Inflammatory macrophage (primary cell): ENCODE data around the gene CAMK2N2.
A peak's percentile ranks its signal among the peaks of the same experiment; 100 is the strongest.

Source experiments
- DNase-seq, 2 donors: peaks; one replicate each; pipeline ENCODE4 v3.0.0-alpha.2; 2020 to 2022
- total RNA-seq, 18 experiments: gene quantifications; one replicate each; lab custom pipeline; 2026; ENCODE audit warnings: mixed read lengths in 6 of 18, inconsistent platforms in 2 of 18; lab: John Stamatoyannopoulos, UW

The CAMK2N2 gene
- 0 to 0.09 (median 0) reads per million in 18 experiments for total RNA-seq

GRCh38 chr3:184261270-184261853 lies at the start of gene CAMK2N2:
Gene CAMK2N2 (minus strand): TSS chr3:184261553. CDS start chr3:184261285, 268 bp downstream.
- peak; percentile 3 to 18 for DNase-seq

GRCh38 chr3:184308744-184309143 lies 47.4 kb upstream of the CAMK2N2 start:
- DNase-seq: no peak

GRCh38 chr3:184307915-184308314 lies 46.6 kb upstream of the CAMK2N2 start:
- no peak for DNase-seq

GRCh38 chr3:184306341-184306972 lies 45.1 kb upstream of the CAMK2N2 start:
- no peak for DNase-seq

GRCh38 chr3:184305577-184305976 lies 44.2 kb upstream of the CAMK2N2 start:
- no peak for DNase-seq

- DNase-seq: no peak
These were observed 39.0 kb upstream of the CAMK2N2 start for GRCh38 chr3:184300378-184300720.

GRCh38 chr3:184299488-184300377 lies 38.4 kb upstream of the CAMK2N2 start:
- no peak for DNase-seq

- peak; percentile 96 to 97 for DNase-seq
These were observed 37.6 kb upstream of the CAMK2N2 start, which contains the start of gene PSMD2 for GRCh38 chr3:184298759-184299487. Gene PSMD2 (plus strand): TSS chr3:184299241. CDS start chr3:184299267, 26 bp downstream.

- no peak for DNase-seq
These were observed 35.3 kb upstream of the CAMK2N2 start for GRCh38 chr3:184296616-184297015.

- DNase-seq: no peak
These were observed 34.4 kb upstream of the CAMK2N2 start for GRCh38 chr3:184295771-184296170.

- no peak for DNase-seq
These were observed 30.5 kb upstream of the CAMK2N2 start for GRCh38 chr3:184291738-184292445.

GRCh38 chr3:184291044-184291737 lies 29.8 kb upstream of the CAMK2N2 start:
- no peak for DNase-seq

- no peak for DNase-seq
These were observed 29.0 kb upstream of the CAMK2N2 start for GRCh38 chr3:184290331-184290730.

- DNase-seq: peak; percentile 36 to 37
These were observed 28.1 kb upstream of the CAMK2N2 start for GRCh38 chr3:184289426-184289938.

GRCh38 chr3:184284696-184285095 lies 23.3 kb upstream of the CAMK2N2 start:
- DNase-seq: peak; percentile 9 to 39

- DNase-seq: no peak
These were observed 22.3 kb upstream of the CAMK2N2 start for GRCh38 chr3:184283681-184284080.

- DNase-seq: no peak
These were observed 21.6 kb upstream of the CAMK2N2 start for GRCh38 chr3:184282941-184283340.

- DNase-seq: no peak
These were observed 16.0 kb upstream of the CAMK2N2 start for GRCh38 chr3:184277366-184277765.

- DNase-seq: no peak
These were observed 14.9 kb upstream of the CAMK2N2 start, which contains the start of gene ECE2 for GRCh38 chr3:184275961-184276910. Gene ECE2 (plus strand): TSS chr3:184276022. CDS start chr3:184276154, 132 bp downstream.

- DNase-seq: no peak
These were observed 14.0 kb upstream of the CAMK2N2 start for GRCh38 chr3:184275381-184275701.
